Measurements from ENCODE around the gene KRT37. TPM values are rescaled to one million over a fixed set of nuclear protein-coding genes. Genes with fewer than 3 reads are reported as not detected.

The KRT37 gene
- total RNA-seq, 1 donor from 2014 or later = not detected

DNA sequence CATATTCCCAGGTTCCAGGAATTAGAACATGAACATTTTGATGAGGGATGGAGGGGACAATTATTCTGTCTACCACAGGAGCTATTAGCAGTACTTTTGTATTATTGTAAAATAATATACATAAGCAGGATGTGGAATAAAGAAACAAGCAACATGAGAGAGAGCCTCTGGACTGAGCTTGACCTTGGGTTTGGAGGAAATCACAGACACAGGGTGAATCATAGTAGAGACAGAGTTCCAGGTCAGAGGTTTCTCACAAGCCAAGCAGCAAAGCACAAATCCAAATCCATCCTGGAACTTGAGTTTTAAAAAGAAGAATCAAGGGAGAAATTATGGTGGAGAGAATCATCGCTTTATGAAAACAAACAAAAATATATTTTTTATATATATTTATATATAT lies 32.1 kb downstream of the KRT37 start:
- peaks cover 2% of the 10 kb centered on the region for H3K27me3 Mint-ChIP-seq (ENCODE audit: low read depth)
- no peak overlapping the region for H3K4me3 Mint-ChIP-seq (ENCODE audit: unreplicated experiment)
- TF ChIP-seq, protein P1, sequence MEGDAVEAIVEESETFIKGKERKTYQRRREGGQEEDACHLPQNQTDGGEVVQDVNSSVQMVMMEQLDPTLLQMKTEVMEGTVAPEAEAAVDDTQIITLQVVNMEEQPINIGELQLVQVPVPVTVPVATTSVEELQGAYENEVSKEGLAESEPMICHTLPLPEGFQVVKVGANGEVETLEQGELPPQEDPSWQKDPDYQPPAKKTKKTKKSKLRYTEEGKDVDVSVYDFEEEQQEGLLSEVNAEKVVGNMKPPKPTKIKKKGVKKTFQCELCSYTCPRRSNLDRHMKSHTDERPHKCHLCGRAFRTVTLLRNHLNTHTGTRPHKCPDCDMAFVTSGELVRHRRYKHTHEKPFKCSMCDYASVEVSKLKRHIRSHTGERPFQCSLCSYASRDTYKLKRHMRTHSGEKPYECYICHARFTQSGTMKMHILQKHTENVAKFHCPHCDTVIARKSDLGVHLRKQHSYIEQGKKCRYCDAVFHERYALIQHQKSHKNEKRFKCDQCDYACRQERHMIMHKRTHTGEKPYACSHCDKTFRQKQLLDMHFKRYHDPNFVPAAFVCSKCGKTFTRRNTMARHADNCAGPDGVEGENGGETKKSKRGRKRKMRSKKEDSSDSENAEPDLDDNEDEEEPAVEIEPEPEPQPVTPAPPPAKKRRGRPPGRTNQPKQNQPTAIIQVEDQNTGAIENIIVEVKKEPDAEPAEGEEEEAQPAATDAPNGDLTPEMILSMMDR (IDR thresholded peaks at IDR 0.05) = no peak
- H3K27ac Mint-ChIP-seq (ENCODE audit: unreplicated experiment) = no peak overlapping the region
- H3K36me3 Mint-ChIP-seq (ENCODE audit: low read depth) = no peaks in the 10 kb centered on the region
- H3K4me1 Mint-ChIP-seq (ENCODE audit: low read depth) = no peaks in the 10 kb centered on the region
- no peak for DNase-seq (ENCODE audit: low spot score)
- H3K9me3 Mint-ChIP-seq (ENCODE audit: low read depth) = no peaks in the 10 kb centered on the region

DNA sequence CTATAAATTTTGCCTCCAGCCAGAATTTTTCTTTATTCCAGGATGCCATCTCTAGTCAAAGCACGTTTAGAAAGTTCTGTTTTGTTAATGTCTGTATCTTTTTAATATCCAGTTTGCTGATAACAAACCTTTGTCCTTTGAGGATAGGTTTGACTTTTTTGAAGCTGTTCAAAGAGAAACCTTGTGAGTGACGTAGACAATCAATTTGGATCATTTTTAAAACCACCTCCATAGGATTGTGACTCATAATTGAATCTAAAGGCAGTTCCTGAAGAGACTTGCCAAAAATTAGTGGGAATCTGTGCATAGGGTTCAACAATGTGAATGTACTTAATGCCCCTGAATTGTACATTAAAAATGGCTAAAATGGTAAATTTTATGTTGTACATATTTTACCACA lies 32.9 kb downstream of the KRT37 start:
- no peak overlapping the region for H3K4me3 Mint-ChIP-seq (ENCODE audit: unreplicated experiment)
- peaks cover 3% of the 10 kb centered on the region for H3K9me3 Mint-ChIP-seq (ENCODE audit: low read depth)
- H3K27ac Mint-ChIP-seq (ENCODE audit: unreplicated experiment) = no peak overlapping the region
- peaks cover 2% of the 10 kb centered on the region for H3K36me3 Mint-ChIP-seq (ENCODE audit: low read depth)
- TF ChIP-seq, protein P1 (IDR thresholded peaks at IDR 0.05) = no peak
- no peaks in the 10 kb centered on the region for H3K27me3 Mint-ChIP-seq (ENCODE audit: low read depth)
- no peaks in the 10 kb centered on the region for H3K4me1 Mint-ChIP-seq (ENCODE audit: low read depth)
- no peak for DNase-seq (ENCODE audit: low spot score)

DNA sequence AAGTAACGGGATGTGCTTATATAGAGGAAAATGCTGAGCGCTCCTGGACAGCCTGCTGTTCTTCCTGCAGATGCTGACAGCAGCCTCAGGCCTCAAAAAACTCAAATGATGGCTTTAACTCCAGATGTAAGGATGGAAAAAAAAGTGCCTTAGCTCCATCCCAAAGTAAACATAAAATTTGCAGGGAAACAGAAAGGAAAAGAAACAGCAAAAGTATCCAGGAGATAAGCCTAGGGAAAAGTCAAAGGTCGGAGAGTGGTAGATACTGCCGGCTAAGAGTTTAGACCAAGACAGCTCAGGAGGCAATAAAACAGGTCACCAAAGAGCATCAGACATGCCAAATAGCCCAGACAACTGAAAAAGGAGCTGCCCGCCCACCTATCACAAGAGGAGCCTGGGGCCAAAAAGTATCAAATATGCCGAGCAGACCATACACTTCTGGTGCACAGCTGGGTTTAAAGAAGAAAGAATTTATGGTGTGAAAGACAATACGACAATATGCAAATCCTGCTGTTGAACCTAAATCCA lies 33.9 kb downstream of the KRT37 start:
- TF ChIP-seq, protein P1 (IDR thresholded peaks at IDR 0.05) = no peak
- DNase-seq (ENCODE audit: low spot score) = no peak
- Mint-ChIP-seq H3K36me3 (ENCODE audit: low read depth) (peaks cover 2% of the 10 kb centered on the region), H3K27ac (ENCODE audit: unreplicated experiment) (no peak overlapping the region), H3K4me3 (ENCODE audit: unreplicated experiment) (no peak overlapping the region), H3K4me1 (ENCODE audit: low read depth) (no peaks in the 10 kb centered on the region), H3K9me3 (ENCODE audit: low read depth) (peaks cover 7% of the 10 kb centered on the region), H3K27me3 (ENCODE audit: low read depth) (no peaks in the 10 kb centered on the region)

DNA sequence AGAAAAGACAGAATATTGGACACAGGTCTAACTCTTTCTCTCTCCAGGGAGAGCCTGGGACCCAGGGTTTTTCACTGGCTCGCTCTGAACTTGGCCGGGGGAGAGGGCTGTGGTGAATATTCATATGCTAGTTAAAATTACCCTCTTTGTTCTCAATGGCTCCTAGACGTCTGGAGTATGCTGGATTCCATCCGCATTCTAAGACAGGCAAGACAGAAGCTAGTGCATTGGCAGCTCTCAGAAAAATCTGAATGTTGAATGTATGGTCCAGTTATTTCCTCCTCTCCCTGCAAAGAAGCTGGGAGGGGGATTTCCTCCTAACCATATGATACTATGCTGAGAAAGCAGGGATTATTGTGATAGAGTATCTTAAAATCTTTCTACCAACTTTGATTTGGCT lies 36.7 kb downstream of the KRT37 start:
- no peak for DNase-seq (ENCODE audit: low spot score)
- Mint-ChIP-seq H3K36me3 (ENCODE audit: low read depth) (peaks cover 2% of the 10 kb centered on the region), H3K27me3 (ENCODE audit: low read depth) (no peaks in the 10 kb centered on the region), H3K4me1 (ENCODE audit: low read depth) (no peaks in the 10 kb centered on the region), H3K4me3 (ENCODE audit: unreplicated experiment) (no peak overlapping the region), H3K9me3 (ENCODE audit: low read depth) (peaks cover 11% of the 10 kb centered on the region), H3K27ac (ENCODE audit: unreplicated experiment) (no peak overlapping the region)
- TF ChIP-seq, protein P1 (IDR thresholded peaks at IDR 0.05) = no peak

DNA sequence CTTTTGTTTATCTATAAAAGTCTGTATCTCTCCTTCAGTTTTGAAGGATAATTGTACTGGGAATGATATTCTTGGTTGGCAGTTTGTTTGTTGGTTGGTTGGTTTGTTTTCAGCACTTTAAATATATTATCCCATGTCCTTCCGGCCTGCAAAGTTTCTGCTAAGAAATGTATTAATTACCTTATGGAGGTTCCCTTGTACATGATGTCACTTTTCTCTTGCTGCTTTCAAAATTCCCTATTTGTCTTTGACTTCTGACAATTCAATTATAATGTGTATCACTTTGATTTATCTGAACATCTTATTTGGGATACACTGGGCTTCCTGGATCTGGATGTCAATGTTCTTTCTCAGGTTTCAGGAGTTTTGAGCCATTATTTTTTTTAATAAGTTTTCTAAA lies 38.2 kb downstream of the KRT37 start:
- H3K36me3 Mint-ChIP-seq (ENCODE audit: low read depth) = peaks cover 2% of the 10 kb centered on the region
- TF ChIP-seq, protein P1 (IDR thresholded peaks at IDR 0.05) = no peak
- no peak for DNase-seq (ENCODE audit: low spot score)
- H3K27me3 Mint-ChIP-seq (ENCODE audit: low read depth) = no peaks in the 10 kb centered on the region
- no peaks in the 10 kb centered on the region for H3K4me1 Mint-ChIP-seq (ENCODE audit: low read depth)
- H3K27ac Mint-ChIP-seq (ENCODE audit: unreplicated experiment) = no peak overlapping the region
- H3K4me3 Mint-ChIP-seq (ENCODE audit: unreplicated experiment) = no peak overlapping the region
- H3K9me3 Mint-ChIP-seq (ENCODE audit: low read depth) = peaks cover 11% of the 10 kb centered on the region

Measured in chondrocyte (in vitro differentiated cells).